Measurements from ENCODE around the gene UBTD2. TPM values are rescaled to one million over a fixed set of nuclear protein-coding genes. Genes with fewer than 3 reads are reported as not detected.

Gene UBTD2
- total RNA-seq, 4 donors from 2014 or later, result 19.4 to 31.0 (median 26.2) TPM

GRCh38 chr5:172178301-172178987 lies 105.1 kb downstream of the UBTD2 start:
- H3K27me3 ChIP-seq, result no peaks in the 10 kb centered on the region
- H3K9me3 ChIP-seq, result no peaks in the 10 kb centered on the region
- 64 to 69% methylated on average over 13 to 18 of the region's 18 CpGs for WGBS, 2 donors
- H3K4me3 ChIP-seq, result no peak overlapping the region
- peak overlapping the region in 3 of 4 donors; percentile 75 to 81 (median 77) for H3K27ac ChIP-seq
- no peak for DNase-seq (ENCODE audit: low spot score in 2 of 2)
- peaks cover 0 to 50% (median 26%) of the 10 kb centered on the region in 4 donors for H3K4me1 ChIP-seq
- no peaks in the 10 kb centered on the region for H3K36me3 ChIP-seq
- TF ChIP-seq, protein P1, sequence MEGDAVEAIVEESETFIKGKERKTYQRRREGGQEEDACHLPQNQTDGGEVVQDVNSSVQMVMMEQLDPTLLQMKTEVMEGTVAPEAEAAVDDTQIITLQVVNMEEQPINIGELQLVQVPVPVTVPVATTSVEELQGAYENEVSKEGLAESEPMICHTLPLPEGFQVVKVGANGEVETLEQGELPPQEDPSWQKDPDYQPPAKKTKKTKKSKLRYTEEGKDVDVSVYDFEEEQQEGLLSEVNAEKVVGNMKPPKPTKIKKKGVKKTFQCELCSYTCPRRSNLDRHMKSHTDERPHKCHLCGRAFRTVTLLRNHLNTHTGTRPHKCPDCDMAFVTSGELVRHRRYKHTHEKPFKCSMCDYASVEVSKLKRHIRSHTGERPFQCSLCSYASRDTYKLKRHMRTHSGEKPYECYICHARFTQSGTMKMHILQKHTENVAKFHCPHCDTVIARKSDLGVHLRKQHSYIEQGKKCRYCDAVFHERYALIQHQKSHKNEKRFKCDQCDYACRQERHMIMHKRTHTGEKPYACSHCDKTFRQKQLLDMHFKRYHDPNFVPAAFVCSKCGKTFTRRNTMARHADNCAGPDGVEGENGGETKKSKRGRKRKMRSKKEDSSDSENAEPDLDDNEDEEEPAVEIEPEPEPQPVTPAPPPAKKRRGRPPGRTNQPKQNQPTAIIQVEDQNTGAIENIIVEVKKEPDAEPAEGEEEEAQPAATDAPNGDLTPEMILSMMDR (IDR thresholded peaks at IDR 0.05), result no peak
- TF ChIP-seq EP300 (IDR thresholded peaks at IDR 0.05), result no peak
- no peak for TF ChIP-seq POLR2A (IDR thresholded peaks at IDR 0.05)

- no peak overlapping the region for H3K4me3 ChIP-seq
- H3K9me3 ChIP-seq, result no peaks in the 10 kb centered on the region
- no peaks in the 10 kb centered on the region for H3K36me3 ChIP-seq
- H3K27me3 ChIP-seq, result no peaks in the 10 kb centered on the region
- TF ChIP-seq POLR2A (IDR thresholded peaks at IDR 0.05) (no peak), EP300 (IDR thresholded peaks at IDR 0.05) (no peak)
- TF ChIP-seq, protein P1 (IDR thresholded peaks at IDR 0.05), result no peak
- no peak for DNase-seq (ENCODE audit: low spot score in 2 of 2)
- 61 to 64% methylated on average over 7 of the region's 7 CpGs for WGBS, 2 donors
- H3K4me1 ChIP-seq, result peaks cover 0 to 63% (median 35%) of the 10 kb centered on the region in 4 donors
- H3K27ac ChIP-seq, result peak overlapping the region in 1 of 4 donors; percentile 14
Measured at GRCh38 chr5:172177176-172177575, 106.4 kb downstream of the UBTD2 start.

DNA sequence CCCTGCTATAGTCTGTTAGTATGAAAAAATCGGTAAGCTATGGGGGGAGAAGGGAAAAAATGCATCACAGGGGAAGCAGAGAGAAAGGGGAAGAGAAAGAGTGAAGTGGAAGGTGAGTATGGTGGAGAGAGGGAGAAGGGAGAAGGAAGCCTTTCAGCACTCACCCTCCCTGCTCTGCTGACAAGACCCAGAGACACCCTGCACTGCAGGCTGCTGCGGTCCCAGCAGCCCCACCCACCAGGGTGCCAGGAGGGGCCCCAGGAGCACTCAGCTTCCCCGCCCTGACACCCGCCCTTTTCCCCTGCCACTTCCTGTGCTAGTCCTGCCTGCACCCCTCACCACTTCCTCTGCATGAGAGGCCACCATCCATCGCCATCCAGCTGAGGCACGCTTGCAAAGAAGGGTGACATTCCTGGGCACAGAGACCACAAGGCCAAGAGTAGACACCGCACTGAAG lies 108.3 kb downstream of the UBTD2 start:
- DNase-seq (ENCODE audit: low spot score in 2 of 2), result no peak
- Histone ChIP-seq H3K27me3 (no peaks in the 10 kb centered on the region), H3K36me3 (no peaks in the 10 kb centered on the region), H3K27ac (peak overlapping the region in 3 of 4 donors; percentile 65 to 88 (median 76)), H3K4me3 (peak overlapping the region in 2 of 4 donors; percentile 27 to 33), H3K9me3 (no peaks in the 10 kb centered on the region), H3K4me1 (peaks cover 0 to 69% (median 33%) of the 10 kb centered on the region in 4 donors)
- 39 to 52% methylated on average over 7 of the region's 7 CpGs for WGBS, 2 donors
- TF ChIP-seq POLR2A (IDR thresholded peaks at IDR 0.05), result no peak
- TF ChIP-seq EP300 (IDR thresholded peaks at IDR 0.05), result no peak
- TF ChIP-seq, protein P1 (IDR thresholded peaks at IDR 0.05), result no peak

GRCh38 chr5:172173564-172174153 lies 109.9 kb downstream of the UBTD2 start:
- H3K27me3 ChIP-seq, result no peaks in the 10 kb centered on the region
- no peak for DNase-seq (ENCODE audit: low spot score in 2 of 2)
- 63 to 73% methylated on average over 12 of the region's 12 CpGs for WGBS, 2 donors
- H3K4me1 ChIP-seq, result peaks cover 0 to 65% (median 37%) of the 10 kb centered on the region in 4 donors
- no peaks in the 10 kb centered on the region for H3K36me3 ChIP-seq
- no peak overlapping the region for H3K4me3 ChIP-seq
- no peak for TF ChIP-seq EP300 (IDR thresholded peaks at IDR 0.05)
- TF ChIP-seq, protein P1 (IDR thresholded peaks at IDR 0.05), result no peak
- no peak for TF ChIP-seq POLR2A (IDR thresholded peaks at IDR 0.05)
- H3K27ac ChIP-seq, result peak overlapping the region; percentile 8 to 88 (median 58)
- no peaks in the 10 kb centered on the region for H3K9me3 ChIP-seq

All from tibial nerve (tissue), 4 donors.